Limb (tissue), 2 donors: ENCODE measurements around the gene MLH3.

ENCODE experiments used
- DNase-seq, 2 donors: peaks; one replicate each; pipeline ENCODE4 v3.0.0-alpha.2; 2016; ENCODE audit errors: extremely low spot score in 2 of 2

MLH3 gene

DNA sequence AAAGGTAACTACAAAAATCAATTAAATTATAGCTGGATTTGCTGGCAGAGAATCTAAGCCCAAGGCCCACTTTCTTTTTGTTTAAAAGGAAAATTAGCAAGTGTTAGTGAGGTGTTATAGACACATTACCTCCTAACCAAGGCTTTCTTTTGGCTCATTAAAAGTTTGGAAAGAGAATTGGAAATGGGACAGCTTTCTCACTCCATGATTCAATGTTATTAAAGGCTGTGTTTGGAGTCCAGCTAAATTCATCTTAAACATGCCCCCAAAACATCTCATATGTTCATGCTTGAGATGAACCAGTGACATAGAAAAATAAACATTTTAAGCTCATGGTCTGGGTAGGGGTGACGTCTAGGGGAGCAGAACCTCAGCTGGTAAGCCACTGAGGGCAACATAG lies 82.5 kb downstream of the MLH3 start:
- no peak for DNase-seq

DNA sequence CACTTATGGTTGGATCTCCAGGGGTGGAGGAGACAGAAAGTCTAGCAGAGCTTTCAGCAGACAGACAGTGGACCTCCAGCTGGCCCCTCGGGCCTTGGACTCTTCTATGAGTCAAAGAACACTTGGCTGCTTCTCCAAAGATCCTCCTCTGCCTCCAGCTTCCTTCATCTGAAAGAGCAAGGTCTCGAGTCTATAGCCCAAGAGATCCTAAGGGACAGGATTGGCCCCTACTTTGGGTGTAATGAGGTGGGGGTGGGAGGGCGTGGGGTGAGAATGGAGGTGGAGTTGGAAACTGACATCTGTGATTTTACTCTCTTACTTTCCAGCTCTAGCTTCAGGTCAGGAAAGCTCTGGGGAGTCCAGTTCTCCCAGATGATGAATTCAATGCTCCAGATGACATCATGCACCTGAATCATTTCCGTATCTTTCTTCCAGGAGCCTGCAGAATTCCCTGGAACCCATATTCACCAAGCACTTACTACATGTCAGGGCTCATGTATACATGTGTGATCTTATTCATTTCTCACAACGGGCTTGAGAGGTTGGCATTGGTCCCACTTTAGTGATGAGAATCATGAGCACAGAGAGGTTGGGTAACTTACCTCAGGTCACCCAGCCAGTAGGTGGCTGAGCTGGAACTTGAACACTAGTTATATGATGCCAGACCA lies 85.6 kb downstream of the MLH3 start:
- DNase-seq, result no peak

DNA sequence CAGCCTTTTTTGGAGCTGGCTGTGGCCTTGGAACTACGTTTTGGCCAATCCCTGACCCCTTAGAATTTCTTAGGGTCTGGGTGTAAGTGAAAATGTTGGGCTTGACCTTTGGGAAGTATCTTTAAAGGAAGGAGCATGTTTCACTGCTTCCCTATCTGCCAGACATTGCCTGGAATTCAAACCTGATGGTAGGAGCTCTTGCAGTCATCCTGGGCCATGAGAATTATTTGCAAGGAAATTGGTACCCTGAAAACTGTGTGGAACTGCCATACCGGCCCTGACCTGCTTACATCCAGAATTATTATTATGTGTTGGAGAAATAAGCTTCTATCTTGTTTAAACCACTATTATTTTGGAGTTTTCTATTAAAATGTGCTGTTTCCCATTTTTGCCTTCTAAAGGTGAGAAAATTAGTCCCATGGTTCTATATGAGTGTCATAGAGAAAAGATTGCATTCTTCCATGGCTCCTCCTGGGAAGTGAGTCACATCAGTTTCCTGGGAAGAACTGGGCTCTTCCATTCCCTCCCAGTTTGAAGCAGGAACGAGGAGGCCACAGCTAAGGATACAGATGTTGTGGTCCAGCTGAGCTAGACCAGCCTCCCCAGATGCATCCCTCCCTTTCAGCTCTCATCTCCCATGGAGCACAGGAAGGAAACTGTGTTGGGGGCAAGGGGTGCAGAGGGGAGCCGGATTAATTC lies 86.3 kb downstream of the MLH3 start:
- DNase-seq, result no peak
